K562 treated with DMSO at 1 percent for 24 hours (cell line): ENCODE data around the gene GDF11. TPM values are rescaled to one million over a fixed set of nuclear protein-coding genes. Genes with fewer than 3 reads are reported as not detected.

Experiments
- total RNA-seq: library from RNA; unstranded; fragments of 300-600 nt; gene quantifications from 2 replicates; pipeline ENCODE4 v1.2.3, GENCODE V29; 2022; ENCODE audit warnings: low read depth; ENCODE audit not compliant: insufficient read depth

Gene GDF11
- total RNA-seq, result 11.2 and 15.9 TPM in 2 replicates

GRCh38 chr12:55742719-55743405 lies at the start of gene GDF11:
GDF11 (plus strand) TSS chr12:55743122; CDS start chr12:55743317, 195 bp downstream.

GRCh38 chr12:55707841-55708694 lies 34.9 kb upstream of the GDF11 start, which contains the start of gene ITGA7:
ITGA7 (minus strand) TSS chr12:55707904; CDS start chr12:55707682, 222 bp downstream.

GRCh38 chr12:55715833-55716581 lies 26.9 kb upstream of the GDF11 start, which contains the start of gene BLOC1S1:
BLOC1S1 (plus strand) TSS chr12:55716046; CDS start chr12:55716052, 6 bp downstream.

GRCh38 chr12:55720071-55720564 lies 22.8 kb upstream of the GDF11 start, which contains the start of gene RDH5:
RDH5 (plus strand) TSS chr12:55720393; CDS start chr12:55721185, 792 bp downstream.

GRCh38 chr12:55728939-55729818 lies 13.7 kb upstream of the GDF11 start, which contains the start of gene CD63:
CD63 (minus strand) TSS chr12:55729009; CDS start chr12:55728341, 668 bp downstream.

Other genes starting within 250 kb of the GDF11 start
- not detected in 2 replicates for gene OR6C4, start 193.5 kb upstream of the GDF11 start, total RNA-seq
- not detected in 2 replicates for gene OR2AP1, start 170.7 kb upstream of the GDF11 start, total RNA-seq
- gene OR10P1, start 106.2 kb upstream of the GDF11 start, total RNA-seq, result not detected in 2 replicates
- gene ITGA7, start 35.2 kb upstream of the GDF11 start, total RNA-seq, result 2.1 and 3.6 TPM in 2 replicates
- gene BLOC1S1, start 27.1 kb upstream of the GDF11 start, total RNA-seq, result 117 and 124 TPM in 2 replicates
- 2.8 and 3.7 TPM in 2 replicates for gene RDH5, start 22.7 kb upstream of the GDF11 start, total RNA-seq
- gene CD63, start 14.1 kb upstream of the GDF11 start, total RNA-seq, result 937 and 946 TPM in 2 replicates
- 69.0 and 84.4 TPM in 2 replicates for gene SARNP, start 74.6 kb downstream of the GDF11 start, total RNA-seq
- 29.6 and 36.3 TPM in 2 replicates for gene ORMDL2, start 74.9 kb downstream of the GDF11 start, total RNA-seq
- gene DNAJC14, start 86.5 kb downstream of the GDF11 start, total RNA-seq, result 22.0 and 22.8 TPM in 2 replicates
- 1.0 and 1.6 TPM in 2 replicates for gene MMP19, start 99.8 kb downstream of the GDF11 start, total RNA-seq
- gene PYM1, start 184.8 kb downstream of the GDF11 start, total RNA-seq, result 37.1 and 38.3 TPM in 2 replicates
- gene DGKA, start 188.0 kb downstream of the GDF11 start, total RNA-seq, result 12.2 and 12.7 TPM in 2 replicates
- gene PMEL, start 222.9 kb downstream of the GDF11 start, total RNA-seq, result 1.4 and 2.7 TPM in 2 replicates
- 90.4 and 99.9 TPM in 2 replicates for gene CDK2, start 223.7 kb downstream of the GDF11 start, total RNA-seq
- 33.4 and 45.9 TPM in 2 replicates for gene RAB5B, start 231.0 kb downstream of the GDF11 start, total RNA-seq